BJ (cell line): ENCODE results near the gene KLHL29. TPM values are rescaled to one million over a fixed set of nuclear protein-coding genes. Genes with fewer than 3 reads are reported as not detected.

Experiments
- CTCF ChIA-PET: fragments of 350-600 bp; formaldehyde crosslinking; extraction: SDS; loops from one replicate; lab custom pipeline; 2021; ENCODE audit warnings: antibody characterized with exemption, inconsistent platforms; lab: Yijun Ruan, JAX
- POLR2A ChIA-PET: fragments of 300-600 bp; sonication (Branson Sonifier 250); formaldehyde crosslinking; extraction: SDS; loops from one replicate; lab custom pipeline; 2021; ENCODE audit warnings: antibody characterized with exemption; lab: Charles Lee
- DNase-seq: peaks from one replicate; pipeline ENCODE4 v3.0.0-alpha.2; 2011; ENCODE audit warnings: low read depth
- H3K27me3 ChIP-seq: 2 replicates; pipeline ENCODE4 v1.6.0; 2011; ENCODE audit warnings: low read length; ENCODE audit not compliant: control insufficient read depth, insufficient read depth
- H3K36me3 ChIP-seq: 2 replicates; pipeline ENCODE4 v1.5.1; 2011; ENCODE audit warnings: low read length; ENCODE audit not compliant: control insufficient read depth, insufficient read depth
- H3K4me3 ChIP-seq: 2 replicates; pipeline ENCODE4 v1.5.1; 2011; ENCODE audit warnings: low read depth, mild to moderate bottlenecking, control low read depth, low read length
- CTCF ChIP-seq: IDR thresholded peaks from 2 replicates; pipeline ENCODE4 v1.5.1; 2011; ENCODE audit warnings: low read depth, mild to moderate bottlenecking, control low read depth, inconsistent platforms, low read length, moderate library complexity; ENCODE audit not compliant: insufficient read depth
- polyA plus RNA-seq: library from polyadenylated mRNA; depleted of rRNA; stranded (reverse); fragments of >200 nt; gene quantifications from 2 replicates; pipeline ENCODE4 v1.2.3, GENCODE V29; 2011

The KLHL29 gene
- polyA plus RNA-seq, 1 experiment, result 10.0 TPM

DNA sequence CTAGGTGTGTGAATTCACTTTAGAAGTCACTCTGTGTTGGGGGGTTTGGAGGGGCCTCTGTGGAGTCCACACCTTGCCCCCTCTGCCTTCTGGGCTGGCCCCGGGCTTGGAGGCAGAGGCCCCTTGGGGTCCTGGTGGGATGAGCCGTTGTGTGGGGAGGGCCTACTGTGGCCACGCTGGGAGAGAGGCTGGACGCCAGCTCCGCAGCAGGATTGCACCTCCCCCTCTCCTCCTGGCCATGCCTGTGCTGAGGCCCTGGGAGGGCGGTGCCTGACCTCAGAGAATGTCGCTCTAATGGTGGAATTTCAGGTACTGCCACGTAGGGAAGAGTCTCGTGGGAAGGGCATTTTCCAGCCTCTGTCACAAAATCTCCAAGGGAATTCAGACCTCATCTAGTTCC is 304.9 kb downstream of the KLHL29 start:
- Histone ChIP-seq H3K27me3 (no peaks in the 10 kb centered on the region), H3K36me3 (peaks cover 20% of the 10 kb centered on the region), H3K4me3 (no peak overlapping the region)
- no peak for TF ChIP-seq CTCF
- ChIA-PET POLR2A (no interaction called here), CTCF (no interaction called here)
- no peak for DNase-seq

DNA sequence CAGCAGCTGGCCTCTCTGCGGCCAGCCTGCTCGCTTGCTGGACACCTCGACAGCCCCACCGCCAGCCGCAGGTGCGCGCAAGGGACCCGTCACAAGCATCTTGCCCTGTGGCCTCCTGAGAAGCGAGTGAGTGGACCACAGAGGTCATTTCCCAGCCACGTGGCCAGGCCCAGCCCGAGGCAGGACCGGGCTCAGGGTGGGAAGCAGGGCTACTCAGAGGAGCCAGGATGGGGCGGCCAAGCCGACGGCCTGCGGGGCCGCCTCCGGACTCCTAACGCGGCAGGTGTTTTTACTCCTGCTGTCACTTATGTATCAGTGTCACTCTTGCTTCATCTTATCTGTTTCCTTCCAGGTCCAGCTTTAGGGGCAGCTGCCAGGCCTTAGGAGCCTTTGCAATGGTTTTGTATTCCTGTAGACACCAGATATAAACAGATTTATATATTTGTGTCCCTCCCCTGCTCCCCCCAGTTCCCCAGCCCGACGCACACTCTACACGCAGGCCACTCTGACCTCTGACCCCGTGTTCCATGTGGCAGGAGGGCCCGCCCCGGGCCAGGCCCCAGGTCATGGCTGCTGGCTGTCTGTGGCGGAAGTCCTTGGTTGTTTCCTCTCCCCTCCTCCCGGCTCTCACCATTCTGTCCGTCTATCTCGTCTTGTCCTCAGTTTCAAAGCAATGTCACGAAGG is 305.6 kb downstream of the KLHL29 start:
- TF ChIP-seq CTCF, result no peak
- no peak for DNase-seq
- POLR2A ChIA-PET, result no interaction called here

GRCh38 chr2:23691106-23691470 is 306.1 kb downstream of the KLHL29 start:
- POLR2A ChIA-PET, result no interaction called here
- H3K27me3 ChIP-seq, result no peaks in the 10 kb centered on the region
- no peak for DNase-seq
- CTCF ChIA-PET, result no interaction called here
- TF ChIP-seq CTCF, result no peak
- no peak overlapping the region for H3K4me3 ChIP-seq
- peaks cover 26% of the 10 kb centered on the region for H3K36me3 ChIP-seq

More for the DNA sequence above, 305.6 kb downstream of the KLHL29 start:
- Histone ChIP-seq H3K27me3 (no peaks in the 10 kb centered on the region), H3K4me3 (no peak overlapping the region), H3K36me3 (peaks cover 22% of the 10 kb centered on the region)
- CTCF ChIA-PET, result no interaction called here

DNA sequence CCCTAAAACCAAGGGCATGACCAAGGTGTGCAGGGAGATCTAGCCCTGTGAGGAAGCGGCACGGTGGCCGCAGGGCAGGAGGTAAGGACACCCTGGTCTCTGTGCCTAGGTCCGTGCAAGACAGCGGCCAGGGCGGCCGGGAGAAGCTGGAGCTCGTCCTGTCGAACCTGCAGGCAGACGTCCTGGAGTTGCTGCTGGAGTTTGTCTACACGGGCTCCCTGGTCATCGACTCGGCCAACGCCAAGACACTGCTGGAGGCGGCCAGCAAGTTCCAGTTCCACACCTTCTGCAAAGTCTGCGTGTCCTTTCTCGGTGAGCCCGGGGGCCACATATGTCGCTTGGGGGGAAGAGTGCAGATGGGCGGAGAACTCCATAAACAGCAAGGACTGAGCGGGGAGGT is 306.6 kb downstream of the KLHL29 start:
- ChIA-PET CTCF (no interaction called here), POLR2A (no interaction called here)
- Histone ChIP-seq H3K27me3 (no peaks in the 10 kb centered on the region), H3K4me3 (no peak overlapping the region), H3K36me3 (peaks cover 26% of the 10 kb centered on the region)
- DNase-seq, result no peak
- no peak for TF ChIP-seq CTCF

DNA sequence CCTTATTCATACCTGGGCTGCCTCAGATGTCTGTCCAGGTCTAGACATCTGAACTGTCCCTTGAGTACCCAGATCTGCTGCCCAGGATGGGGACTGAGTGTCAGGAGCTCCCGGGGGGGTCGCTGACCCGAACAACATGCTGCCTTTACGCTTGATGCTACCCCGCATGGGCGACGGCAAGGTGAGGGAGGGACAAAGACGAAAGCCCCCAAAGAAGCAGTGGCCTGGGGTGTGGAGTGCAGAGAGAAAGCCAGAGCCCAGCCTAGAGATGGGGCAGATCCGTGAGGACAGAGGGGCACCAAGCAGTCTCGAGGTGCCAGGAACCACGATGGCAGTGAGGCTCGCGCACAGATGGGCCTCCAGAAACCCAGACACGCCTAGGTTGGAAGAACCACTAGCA is 307.3 kb downstream of the KLHL29 start:
- Histone ChIP-seq H3K36me3 (peaks cover 30% of the 10 kb centered on the region), H3K27me3 (no peaks in the 10 kb centered on the region), H3K4me3 (no peak overlapping the region)
- ChIA-PET POLR2A (no interaction called here), CTCF (no interaction called here)
- TF ChIP-seq CTCF, result no peak
- DNase-seq, result no peak
